ENCODE measurements around the gene AGAP3. TPM values are rescaled to one million over a fixed set of nuclear protein-coding genes. Genes with fewer than 3 reads are reported as not detected.
A peak's percentile ranks its signal among the peaks of the same experiment; 100 is the strongest.

AGAP3 gene
- total RNA-seq, 1 experiment from 2014 or later = 32.6 TPM

DNA sequence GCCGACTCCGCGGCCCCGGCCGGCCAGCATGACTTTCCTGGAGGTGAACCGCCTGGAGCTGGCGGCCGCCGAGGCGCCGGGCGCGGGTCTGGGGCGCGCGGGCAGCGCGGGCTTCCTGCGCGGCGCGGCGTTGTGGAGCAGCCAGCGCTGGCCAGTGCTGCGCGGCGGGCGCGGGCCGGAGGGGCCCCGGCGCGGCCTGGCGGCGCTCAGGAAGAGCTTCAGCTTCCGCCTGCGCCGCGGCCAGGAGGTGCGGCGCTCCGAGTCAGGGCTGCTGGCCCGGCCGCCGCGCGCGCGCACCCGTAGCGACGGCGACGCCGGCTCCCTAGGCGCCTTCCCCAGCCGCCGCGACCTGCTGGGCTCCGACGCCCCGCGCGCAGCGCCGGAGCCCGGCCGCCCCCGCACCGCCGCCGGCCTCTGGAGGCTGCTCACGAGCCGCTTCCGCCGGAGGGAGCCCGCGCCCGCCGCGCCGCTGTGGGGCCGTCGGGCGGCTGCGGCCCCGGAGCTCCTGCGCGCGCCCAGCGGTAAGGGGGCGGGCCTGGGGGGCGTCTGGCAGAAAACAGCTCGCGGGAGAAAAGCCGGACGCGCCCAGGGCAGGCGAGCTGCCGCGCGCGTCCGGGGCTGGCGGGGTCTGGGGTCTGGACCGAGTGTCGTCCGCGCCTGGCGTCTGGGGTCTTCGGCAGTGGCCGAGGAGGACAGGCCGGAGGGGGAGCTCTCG, 29.0 kb downstream of the AGAP3 start:
- in situ Hi-C loops (cut with HindIII; ENCODE audit: low pct_unique_long_range_greater_than_20kb, low sequenced_read_pairs) = no loop called here
- DNase-seq (ENCODE audit: low read depth) = no peak

DNA sequence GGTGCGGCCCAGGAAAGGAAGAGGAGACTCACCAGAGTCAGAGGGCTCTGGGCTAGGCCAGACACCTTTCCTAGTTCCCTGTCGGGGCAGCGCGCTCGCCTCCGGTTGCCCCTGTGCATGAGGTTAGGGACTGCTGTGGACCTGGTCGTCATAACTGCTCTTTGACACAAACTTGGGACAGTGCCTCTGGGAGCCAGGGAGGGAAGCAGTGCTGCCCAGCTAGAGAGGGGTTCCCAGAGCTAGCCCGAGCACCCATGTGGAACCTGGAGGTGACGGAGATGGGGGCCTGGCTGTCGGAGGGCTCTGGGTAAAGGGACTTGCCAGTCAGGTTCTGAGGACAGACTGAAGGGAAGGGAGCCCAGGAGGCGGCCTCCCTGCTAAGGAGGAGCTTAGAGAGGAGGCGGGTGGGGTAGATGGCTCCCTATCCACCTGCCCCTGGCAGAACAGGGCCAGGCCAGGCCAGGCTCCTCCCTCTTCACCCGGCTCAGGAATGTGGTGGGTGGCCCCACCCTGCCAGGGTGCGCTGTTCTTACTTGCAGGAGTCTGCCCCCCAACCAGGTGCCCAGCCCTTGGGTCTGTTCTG, 29.7 kb downstream of the AGAP3 start:
- in situ Hi-C loops (cut with HindIII; ENCODE audit: low pct_unique_long_range_greater_than_20kb, low sequenced_read_pairs) = no loop called here
- peak; percentile 8 for DNase-seq (ENCODE audit: low read depth)

DNA sequence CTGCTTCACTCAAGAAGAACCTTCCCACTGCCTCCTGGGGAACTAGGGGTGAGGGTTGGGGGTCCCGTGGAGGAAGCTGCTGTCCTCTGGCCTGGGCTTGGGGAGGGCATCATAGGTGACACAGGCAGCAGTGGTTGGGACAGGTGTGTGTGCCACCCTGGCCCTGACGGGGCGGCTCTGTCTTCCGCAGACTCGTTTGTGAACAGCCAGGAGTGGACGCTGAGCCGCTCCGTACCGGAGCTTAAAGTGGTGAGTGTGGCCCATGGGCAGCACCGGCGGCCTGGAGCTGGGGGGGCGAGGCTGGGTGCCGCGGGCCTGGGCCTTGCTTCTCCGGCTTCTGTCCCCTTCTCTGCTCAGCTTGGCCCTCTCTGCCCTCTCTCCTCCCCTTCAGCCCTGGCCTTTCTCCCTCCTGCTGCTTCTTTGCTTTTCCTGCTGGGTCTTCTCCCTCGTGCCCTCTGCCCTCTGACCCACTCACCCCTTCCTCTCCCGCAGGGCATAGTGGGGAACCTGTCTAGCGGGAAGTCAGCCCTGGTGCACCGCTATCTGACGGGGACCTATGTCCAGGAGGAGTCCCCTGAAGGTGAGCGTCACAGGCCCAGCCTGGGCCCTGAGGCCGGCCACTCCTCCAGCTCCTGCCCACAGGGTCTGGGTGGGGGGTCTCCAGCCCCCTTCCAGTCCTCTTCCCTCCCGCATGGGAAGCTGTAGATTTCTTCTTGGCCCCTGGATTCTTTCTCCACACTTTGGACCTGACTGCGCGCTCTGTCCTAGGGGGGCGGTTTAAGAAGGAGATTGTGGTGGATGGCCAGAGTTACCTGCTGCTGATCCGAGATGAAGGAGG, 30.5 kb downstream of the AGAP3 start:
- no peak for DNase-seq (ENCODE audit: low read depth)
- in situ Hi-C loops (cut with HindIII; ENCODE audit: low pct_unique_long_range_greater_than_20kb, low sequenced_read_pairs) = no loop called here

DNA sequence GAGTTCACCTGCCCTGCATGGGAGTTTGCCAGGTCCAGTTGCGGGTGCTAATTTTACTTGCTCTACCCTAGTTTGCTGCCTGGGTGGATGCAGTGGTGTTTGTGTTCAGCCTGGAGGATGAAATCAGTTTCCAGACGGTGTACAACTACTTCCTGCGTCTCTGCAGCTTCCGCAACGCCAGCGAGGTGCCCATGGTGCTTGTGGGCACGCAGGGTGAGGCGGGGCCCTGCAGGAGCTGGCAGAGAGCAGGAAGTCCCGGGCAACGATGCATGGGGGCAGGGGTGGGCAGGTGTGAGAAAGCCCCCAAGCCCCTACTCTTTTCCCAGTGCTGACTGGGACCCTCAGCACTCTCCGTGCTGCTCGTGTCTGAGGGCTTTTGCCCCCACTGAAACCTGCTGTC, 31.3 kb downstream of the AGAP3 start:
- in situ Hi-C loops (cut with HindIII; ENCODE audit: low pct_unique_long_range_greater_than_20kb, low sequenced_read_pairs) = no loop called here
- DNase-seq (ENCODE audit: low read depth) = no peak

DNA sequence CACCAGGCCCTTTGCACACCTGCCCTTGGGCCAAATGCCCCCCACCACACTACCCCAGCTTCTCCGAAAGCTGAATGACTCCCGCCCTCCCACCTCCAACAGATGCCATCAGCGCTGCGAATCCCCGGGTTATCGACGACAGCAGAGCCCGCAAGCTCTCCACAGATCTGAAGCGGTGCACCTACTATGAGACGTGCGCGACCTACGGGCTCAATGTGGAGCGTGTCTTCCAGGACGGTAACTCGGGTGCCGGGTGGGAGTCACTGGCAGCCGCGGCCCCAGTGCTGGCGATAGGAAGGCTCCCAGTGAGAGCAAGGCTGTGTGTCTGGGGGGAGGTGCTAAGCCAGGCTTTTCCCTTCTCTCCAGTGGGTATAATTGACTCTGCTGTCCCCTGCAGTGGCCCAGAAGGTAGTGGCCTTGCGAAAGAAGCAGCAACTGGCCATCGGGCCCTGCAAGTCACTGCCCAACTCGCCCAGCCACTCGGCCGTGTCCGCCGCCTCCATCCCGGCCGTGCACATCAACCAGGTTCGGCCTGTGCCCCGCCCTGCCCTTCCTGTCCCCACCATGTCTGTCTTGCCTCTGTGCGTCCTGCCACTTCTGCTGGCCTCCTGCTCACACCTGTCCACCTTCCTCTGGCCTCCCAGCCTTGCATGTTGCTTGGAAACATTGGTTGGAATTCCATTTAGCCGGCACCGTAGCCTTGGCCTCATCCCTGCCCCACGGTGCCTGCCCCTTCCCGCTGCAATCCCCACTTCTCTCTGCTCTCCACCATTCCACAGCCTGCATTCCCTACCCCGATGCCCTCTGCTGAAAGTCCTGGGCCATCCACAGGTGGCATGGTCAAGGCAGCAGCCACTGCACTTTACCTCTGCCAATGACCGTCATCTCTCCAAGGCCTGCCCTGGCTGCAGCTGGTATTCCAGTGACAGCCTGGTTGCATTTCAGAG, 32.1 kb downstream of the AGAP3 start:
- in situ Hi-C loops (cut with HindIII; ENCODE audit: low pct_unique_long_range_greater_than_20kb, low sequenced_read_pairs) = no loop called here

DNA sequence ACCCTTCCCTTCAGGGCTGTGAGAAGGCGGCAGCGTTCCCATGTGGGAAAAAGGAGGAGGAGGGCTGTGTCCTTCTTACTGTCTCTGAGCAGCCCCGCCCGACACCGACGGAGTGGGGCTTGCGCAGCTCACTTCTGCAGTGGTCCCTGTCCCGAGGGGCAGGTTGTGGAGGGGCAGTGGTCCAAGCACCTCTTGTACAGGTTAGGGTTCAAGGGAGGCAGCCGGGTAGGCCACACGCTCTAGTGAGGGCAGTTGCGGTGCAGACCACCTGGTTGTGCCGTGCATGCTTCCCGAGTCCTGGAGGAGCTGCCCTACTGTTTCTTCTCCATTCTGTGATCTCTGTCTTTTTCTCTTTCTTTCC, 32.8 kb downstream of the AGAP3 start:
- in situ Hi-C loops (cut with HindIII; ENCODE audit: low pct_unique_long_range_greater_than_20kb, low sequenced_read_pairs) = no loop called here

More for the DNA sequence above, 32.1 kb downstream of the AGAP3 start:
- no peak for DNase-seq (ENCODE audit: low read depth)

DNA sequence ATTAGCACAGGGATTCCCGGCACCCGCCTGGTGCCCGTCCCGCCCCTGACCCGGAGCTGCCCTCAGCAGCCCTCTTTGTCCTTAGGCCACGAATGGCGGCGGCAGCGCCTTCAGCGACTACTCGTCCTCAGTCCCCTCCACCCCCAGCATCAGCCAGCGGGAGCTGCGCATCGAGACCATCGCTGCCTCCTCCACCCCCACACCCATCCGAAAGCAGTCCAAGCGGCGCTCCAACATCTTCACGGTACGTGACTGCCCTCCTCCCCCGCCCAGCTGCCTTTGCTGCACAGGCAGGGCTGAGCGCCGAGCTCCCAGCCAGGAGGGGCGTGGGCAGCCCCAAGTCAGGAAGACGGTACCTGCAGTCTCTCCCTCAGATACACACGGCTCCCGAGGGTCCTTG, 33.6 kb downstream of the AGAP3 start:
- in situ Hi-C loops (cut with HindIII; ENCODE audit: low pct_unique_long_range_greater_than_20kb, low sequenced_read_pairs) = no loop called here
- no peak for DNase-seq (ENCODE audit: low read depth)

More for the DNA sequence above, 32.8 kb downstream of the AGAP3 start:
- DNase-seq (ENCODE audit: low read depth) = no peak

DNA sequence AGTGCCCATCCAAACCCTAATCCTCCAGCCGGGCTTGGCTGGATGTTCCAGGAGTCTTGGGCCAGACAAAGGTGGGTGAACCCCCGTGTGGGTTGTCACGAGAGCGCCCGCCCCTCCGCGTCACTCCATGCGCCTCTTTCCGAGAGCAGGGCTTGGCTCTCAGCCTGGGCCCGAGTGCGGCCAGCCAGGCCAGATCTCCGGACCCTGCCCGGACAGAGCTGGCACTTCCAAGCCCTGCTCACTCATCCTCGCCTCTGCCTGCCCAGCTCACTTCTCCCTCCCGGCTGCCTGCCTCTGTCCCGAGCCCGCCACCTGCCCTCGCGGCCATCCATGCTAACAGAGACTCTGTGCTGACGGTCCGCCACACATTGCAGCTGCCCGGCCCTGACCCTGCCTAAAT, 34.6 kb downstream of the AGAP3 start:
- in situ Hi-C loops (cut with HindIII; ENCODE audit: low pct_unique_long_range_greater_than_20kb, low sequenced_read_pairs) = no loop called here
- no peak for DNase-seq (ENCODE audit: low read depth)

DNA sequence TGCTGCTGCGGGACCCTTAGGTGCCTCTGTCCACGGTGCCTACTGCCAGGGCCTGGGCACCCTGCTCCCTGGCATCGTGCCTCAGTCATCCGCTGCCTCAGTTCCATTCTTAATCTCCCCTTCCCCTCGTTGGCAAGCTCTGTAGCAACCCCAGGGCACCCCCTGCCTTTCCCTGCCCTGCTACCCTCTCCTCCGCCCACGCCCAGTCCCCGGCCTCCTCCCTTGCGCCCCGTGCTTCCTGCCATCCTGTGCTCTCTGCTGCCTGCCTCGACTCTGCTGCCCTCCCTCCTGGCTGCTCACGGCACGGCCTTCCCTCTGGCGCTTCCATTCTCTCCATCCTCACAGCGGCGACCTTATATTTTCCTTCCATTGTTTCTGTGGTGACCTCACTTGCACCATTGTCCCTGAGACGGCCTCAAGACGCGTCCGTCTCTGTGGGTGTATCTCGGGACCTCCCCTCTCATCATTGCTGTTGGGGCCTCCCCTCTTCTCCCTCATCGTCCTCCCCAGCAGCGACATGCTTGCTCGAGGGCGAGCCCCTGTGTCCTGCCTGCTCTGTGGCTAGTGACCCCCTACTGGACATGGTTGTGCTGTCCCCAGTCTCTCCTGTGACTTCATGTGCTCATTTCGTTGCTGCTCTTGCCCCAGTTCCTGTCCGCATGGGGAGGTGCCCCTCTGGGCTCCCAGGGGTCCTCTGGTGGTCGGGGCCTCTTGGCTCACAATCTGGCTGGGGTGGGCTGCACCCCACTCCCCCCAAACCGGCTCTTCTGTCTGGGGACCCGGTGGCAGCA, 35.3 kb downstream of the AGAP3 start:
- in situ Hi-C loops (cut with HindIII; ENCODE audit: low pct_unique_long_range_greater_than_20kb, low sequenced_read_pairs) = no loop called here
- no peak for DNase-seq (ENCODE audit: low read depth)

DNA sequence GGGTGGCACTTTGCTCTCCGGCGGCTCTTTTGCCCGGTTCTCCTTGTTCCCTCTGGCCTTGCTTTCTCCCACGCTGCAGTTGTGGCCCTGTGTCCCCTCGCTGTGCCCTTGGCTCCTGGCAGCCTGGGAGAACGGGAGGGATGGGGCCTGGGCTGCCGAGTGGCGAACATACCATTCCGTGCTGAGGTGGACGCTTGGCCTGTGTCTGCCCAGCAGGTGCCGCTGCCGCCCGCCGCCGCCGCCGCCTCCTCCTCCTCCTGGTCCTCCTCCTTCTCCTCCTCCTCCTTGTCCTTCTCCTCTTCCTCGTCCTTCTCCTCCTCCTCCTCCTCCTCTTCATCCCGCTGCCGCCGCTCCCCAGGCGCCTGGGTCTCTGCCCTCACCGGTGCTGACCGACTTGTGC, 36.0 kb downstream of the AGAP3 start:
- in situ Hi-C loops (cut with HindIII; ENCODE audit: low pct_unique_long_range_greater_than_20kb, low sequenced_read_pairs) = no loop called here
- no peak for DNase-seq (ENCODE audit: low read depth)

DNA sequence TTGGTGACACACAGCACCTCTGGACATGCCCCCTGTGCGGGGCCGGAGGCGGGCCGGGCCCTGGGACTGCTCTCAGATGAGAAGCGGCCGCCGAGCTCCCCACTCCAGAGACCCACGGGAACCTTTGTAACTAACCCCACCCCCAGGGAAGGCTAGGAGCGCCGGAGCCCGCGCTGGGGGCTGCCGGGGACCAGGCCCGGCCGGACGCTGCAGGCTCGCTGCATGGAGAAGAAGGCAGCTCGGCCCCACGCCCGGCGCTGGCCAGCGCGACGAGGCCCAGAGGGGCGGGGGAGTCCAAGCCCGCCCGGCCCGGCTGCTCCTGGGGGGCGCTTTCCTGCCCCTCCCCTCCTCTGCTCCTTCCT, 36.5 kb downstream of the AGAP3 start:
- in situ Hi-C loops (cut with HindIII; ENCODE audit: low pct_unique_long_range_greater_than_20kb, low sequenced_read_pairs) = no loop called here
- DNase-seq (ENCODE audit: low read depth) = no peak

DNA sequence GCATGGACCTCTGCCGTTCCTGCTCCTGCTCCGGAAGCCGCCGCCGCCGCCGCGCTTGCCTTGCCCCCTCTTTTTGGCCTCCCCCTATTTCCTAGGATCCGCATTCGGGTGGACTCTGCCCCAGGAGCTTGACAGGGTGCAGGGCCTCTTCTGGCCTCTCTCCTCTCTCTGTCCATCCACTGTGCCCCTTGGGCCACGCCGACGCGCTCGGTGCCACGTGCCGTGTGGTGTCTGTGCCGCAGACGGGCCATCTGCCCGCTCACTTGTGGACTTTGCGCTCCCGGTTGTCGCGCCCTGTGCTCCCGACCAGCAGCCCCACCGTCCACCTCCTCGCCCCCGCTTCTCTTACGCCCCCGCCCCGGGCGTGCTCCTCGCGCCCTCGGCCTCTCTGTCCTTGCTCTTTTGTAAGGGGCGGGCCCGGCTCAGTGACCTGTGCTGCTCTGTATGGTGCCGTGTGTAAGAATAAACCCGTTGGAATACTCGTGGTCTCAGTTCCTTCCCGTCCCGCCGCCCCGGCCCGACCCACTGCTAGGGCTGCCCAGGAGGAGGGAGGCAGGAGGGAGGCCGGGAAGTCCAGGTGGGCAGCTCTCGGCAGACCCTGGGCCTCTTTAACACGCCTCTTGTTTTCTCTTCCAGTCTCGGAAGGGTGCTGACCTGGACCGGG, 37.0 kb downstream of the AGAP3 start:
- no peak for DNase-seq (ENCODE audit: low read depth)
- in situ Hi-C loops (cut with HindIII; ENCODE audit: low pct_unique_long_range_greater_than_20kb, low sequenced_read_pairs) = no loop called here

DNA sequence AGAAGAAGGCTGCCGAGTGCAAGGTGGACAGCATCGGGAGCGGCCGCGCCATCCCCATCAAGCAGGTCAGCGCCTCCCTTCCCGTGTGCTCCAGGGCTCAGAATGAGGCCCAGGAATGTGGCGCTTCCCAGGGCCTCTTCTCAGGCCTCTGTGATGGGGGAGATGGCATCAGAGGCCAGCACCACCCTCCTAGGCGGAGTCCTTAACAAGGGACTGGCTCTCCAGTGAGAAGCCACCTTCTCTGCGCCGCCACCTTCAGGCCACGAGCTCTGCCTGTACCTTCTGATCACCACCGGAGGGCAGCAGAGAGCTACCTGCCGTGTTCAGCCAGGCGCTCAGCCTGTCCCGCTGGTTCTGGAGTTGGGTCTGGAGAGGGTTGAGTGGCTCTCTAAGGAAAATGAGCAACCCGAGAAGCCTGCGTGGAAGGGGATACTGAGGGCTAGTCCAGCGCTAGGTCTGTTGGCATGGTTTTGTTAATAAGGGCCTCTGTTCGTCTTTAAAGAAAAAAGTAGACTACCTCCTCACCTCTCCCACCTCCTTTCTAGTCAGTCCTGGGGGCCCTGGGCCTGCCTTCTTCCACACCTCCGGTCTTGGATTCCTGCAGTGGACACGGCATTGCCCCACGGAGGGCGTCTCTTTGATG, 37.7 kb downstream of the AGAP3 start:
- in situ Hi-C loops (cut with HindIII; ENCODE audit: low pct_unique_long_range_greater_than_20kb, low sequenced_read_pairs) = no loop called here
- DNase-seq (ENCODE audit: low read depth) = peak; percentile 69

DNA sequence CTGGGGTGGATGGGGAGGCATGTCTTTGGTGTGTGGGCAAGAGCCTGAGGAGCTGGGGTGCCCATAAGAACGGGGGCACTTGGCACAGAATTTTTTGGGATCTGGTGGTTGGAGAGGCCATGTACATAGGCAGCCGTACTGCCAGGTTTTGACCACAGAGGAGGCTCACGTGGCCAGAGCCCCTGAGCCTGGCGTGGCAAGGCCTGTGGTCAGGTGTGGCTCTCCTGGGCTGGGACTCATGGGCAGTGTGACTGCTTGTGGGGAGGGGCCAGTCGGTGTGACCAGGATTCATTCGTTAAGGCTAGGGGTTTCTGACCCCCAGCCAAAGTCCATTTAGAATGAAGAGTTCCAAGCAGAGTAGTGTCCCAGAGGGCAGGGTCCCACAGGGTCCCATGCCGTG, 38.2 kb downstream of the AGAP3 start:
- in situ Hi-C loops (cut with HindIII; ENCODE audit: low pct_unique_long_range_greater_than_20kb, low sequenced_read_pairs) = no loop called here
- no peak for DNase-seq (ENCODE audit: low read depth)

DNA sequence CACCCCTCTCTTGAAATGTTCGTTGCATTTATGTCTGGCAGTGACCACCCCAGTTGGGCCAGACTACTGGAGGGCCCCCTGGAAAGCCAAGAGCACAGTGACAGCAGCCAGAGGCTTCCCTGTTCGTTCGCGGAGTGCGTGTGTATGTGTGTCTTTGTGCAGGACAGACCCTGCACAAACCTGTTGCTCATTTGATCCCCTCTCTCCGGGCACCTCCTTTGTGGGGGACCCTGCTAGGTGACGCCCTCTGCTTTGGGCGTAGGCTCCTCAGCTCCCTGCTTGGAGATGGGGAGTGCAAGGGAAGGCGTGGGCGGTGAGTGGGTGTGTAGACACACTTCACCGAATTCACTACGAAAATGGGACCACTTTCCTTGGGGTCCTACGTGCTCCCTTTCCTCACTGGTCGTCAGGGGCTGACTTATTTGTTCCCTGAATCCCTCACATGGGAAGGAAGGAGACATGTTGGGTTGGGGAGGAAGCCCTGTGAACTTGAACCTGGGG, 38.7 kb downstream of the AGAP3 start:
- DNase-seq (ENCODE audit: low read depth) = no peak
- in situ Hi-C loops (cut with HindIII; ENCODE audit: low pct_unique_long_range_greater_than_20kb, low sequenced_read_pairs) = no loop called here

DNA sequence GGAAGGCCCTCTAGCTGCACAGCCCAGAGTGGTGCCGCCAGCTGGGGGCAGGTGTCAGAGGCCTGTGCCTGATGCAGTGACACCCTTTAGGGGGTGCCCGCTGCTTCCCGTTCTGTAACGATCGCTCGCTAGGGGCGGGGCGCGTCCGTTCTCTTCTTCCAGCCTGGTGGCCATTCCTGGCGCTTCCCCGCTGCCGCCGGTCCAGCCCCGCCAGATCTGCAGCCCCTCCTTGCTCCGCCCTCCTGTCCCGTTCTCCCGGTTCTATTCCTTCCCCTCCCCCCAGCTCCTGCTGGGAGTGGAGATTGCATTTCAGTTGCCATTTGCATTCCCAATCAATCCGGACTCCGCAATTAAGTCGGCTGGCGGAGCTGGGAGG, 39.2 kb downstream of the AGAP3 start:
- in situ Hi-C loops (cut with HindIII; ENCODE audit: low pct_unique_long_range_greater_than_20kb, low sequenced_read_pairs) = no loop called here
- DNase-seq (ENCODE audit: low read depth) = no peak

Data from Caki2 (cell line).